A549 (cell line): ENCODE measurements around the gene OGFRL1.

ENCODE experiments used
- ESRRA ChIP-seq: fragments of 150-350 bp; IDR thresholded peaks from 2 replicates; pipeline ENCODE4 v1.6.1; 2014; ENCODE audit warnings: mild to moderate bottlenecking, low read length, borderline replicate concordance
- FOSL2 ChIP-seq, 2 experiments: fragments of 450-650 bp in 1 of 2; fragments of >200 bp in 1 of 2; sonication (Bioruptor Twin) in 1 of 2; formaldehyde crosslinking; IDR thresholded peaks; 2 replicates each; pipeline versions ENCODE4 v1.5.0 to v1.6.1; 2016 to 2020; ENCODE audit warnings: mild to moderate bottlenecking in 1 of 2, moderate library complexity in 1 of 2
- FOXS1 ChIP-seq: fragments of 250-450 bp; sonication (Bioruptor Pico); IDR thresholded peaks from 2 replicates; pipeline ENCODE4 v1.5.0; 2020; ENCODE audit warnings: mild to moderate bottlenecking, moderate library complexity
- JUN ChIP-seq, 2 experiments: fragments of >200 bp; sonication (Bioruptor Twin); formaldehyde crosslinking; IDR thresholded peaks; 2 replicates in 1 of 2; 3 replicates in 1 of 2; pipeline ENCODE4 v1.6.1; 2016 to 2017
- JUNB ChIP-seq: fragments of >200 bp; sonication (Bioruptor Twin); formaldehyde crosslinking; IDR thresholded peaks from 2 replicates; pipeline ENCODE4 v1.6.1; 2016
- POLR2A ChIP-seq: IDR thresholded peaks from 2 replicates; pipeline ENCODE4 v1.6.1; 2012; ENCODE audit warnings: mild to moderate bottlenecking, low read length
- TF ChIP-seq, protein P1 (sequence below): fragments of >200 bp; sonication (Bioruptor Twin); formaldehyde crosslinking; IDR thresholded peaks from 3 replicates; pipeline ENCODE4 v1.5.1; 2016

DNA sequence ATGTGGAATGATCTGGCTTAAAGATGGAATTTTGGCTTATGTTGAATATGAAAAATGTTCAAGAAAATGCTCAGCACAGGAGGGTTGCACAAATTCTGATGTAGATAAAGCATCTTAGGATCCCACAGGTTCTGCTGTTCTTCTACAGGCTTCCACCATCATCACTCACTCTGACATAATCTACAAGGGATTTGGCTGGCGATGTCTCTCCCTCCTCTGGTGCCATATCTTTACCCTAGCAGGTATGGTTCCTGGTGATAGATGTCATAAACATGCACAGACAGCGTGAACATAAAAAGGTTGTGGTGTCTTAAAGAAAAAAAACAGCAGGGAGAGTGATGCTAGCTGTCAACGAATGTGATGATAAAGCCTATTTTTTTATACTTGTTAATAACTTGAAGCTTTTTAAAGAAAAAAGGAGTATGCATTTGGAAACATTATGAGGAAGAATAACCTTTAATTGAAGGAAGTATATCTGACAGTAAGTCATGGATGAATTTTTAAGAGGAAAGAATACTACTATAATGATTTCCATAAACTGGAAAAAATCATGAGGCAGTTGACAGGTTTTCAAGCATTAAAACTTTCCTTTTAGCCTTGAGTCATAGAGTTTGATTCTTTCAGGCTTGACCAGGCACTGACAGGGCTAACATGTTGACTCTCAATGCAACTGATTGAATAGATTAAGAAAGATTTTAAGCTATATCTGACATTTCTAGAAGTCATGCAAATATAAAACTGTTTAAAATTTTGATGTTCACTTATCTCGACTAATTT is 50.1 kb downstream of the OGFRL1 start:
- TF ChIP-seq, protein P1, sequence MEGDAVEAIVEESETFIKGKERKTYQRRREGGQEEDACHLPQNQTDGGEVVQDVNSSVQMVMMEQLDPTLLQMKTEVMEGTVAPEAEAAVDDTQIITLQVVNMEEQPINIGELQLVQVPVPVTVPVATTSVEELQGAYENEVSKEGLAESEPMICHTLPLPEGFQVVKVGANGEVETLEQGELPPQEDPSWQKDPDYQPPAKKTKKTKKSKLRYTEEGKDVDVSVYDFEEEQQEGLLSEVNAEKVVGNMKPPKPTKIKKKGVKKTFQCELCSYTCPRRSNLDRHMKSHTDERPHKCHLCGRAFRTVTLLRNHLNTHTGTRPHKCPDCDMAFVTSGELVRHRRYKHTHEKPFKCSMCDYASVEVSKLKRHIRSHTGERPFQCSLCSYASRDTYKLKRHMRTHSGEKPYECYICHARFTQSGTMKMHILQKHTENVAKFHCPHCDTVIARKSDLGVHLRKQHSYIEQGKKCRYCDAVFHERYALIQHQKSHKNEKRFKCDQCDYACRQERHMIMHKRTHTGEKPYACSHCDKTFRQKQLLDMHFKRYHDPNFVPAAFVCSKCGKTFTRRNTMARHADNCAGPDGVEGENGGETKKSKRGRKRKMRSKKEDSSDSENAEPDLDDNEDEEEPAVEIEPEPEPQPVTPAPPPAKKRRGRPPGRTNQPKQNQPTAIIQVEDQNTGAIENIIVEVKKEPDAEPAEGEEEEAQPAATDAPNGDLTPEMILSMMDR, result no peak
- TF ChIP-seq ESRRA (no peak), FOXS1 (CRISPR knock-in tag) (no peak), POLR2A (no peak), JUN (IDR thresholded peaks at IDR 0.05) (no peak), JUNB (no peak), FOSL2 (IDR thresholded peaks at IDR 0.05) (no peak), FOSL2 (CRISPR knock-in tag; IDR thresholded peaks at IDR 0.05) (no peak)
